GM18909 (cell line): ENCODE results near the gene AGRP.
"Not testable (repeated sequence)": the region's sequence is repeated elsewhere in the genome, so short reads cannot be mapped to it uniquely, and the experiment has no call there.

ENCODE experiments used
- ATAC-seq: cut with Tn5 transposase; IDR thresholded peaks from one replicate; pipeline ENCODE4 v1.9.1; 2021; ENCODE audit warnings: mild to moderate bottlenecking; ENCODE audit not compliant: unreplicated experiment, poor library complexity

The AGRP gene

GRCh38 chr16:67483150-67483549, at the start of gene AGRP:
Gene AGRP (minus strand): TSS chr16:67483547. CDS start chr16:67483398, 149 bp downstream.
- ATAC-seq = no peak

GRCh38 chr16:67531247-67531646, 47.9 kb upstream of the AGRP start:
- no peak for ATAC-seq

GRCh38 chr16:67530013-67530939, 46.9 kb upstream of the AGRP start:
- ATAC-seq = peak; percentile 38

GRCh38 chr16:67529582-67530012, 46.2 kb upstream of the AGRP start:
- ATAC-seq = no peak

- ATAC-seq = no peak
These were observed 45.7 kb upstream of the AGRP start for GRCh38 chr16:67528870-67529581.

- peak; percentile 25 for ATAC-seq
These were observed 45.0 kb upstream of the AGRP start, which contains the start of gene RIPOR1 for GRCh38 chr16:67528222-67528869. Gene RIPOR1 (plus strand): TSS chr16:67528829. CDS start chr16:67538447, 9,618 bp downstream.

GRCh38 chr16:67526149-67526791, 42.9 kb upstream of the AGRP start:
- ATAC-seq = no peak

GRCh38 chr16:67525176-67525860, 42.0 kb upstream of the AGRP start:
- no peak for ATAC-seq

- ATAC-seq = peak; percentile 70
These were observed 37.9 kb upstream of the AGRP start for GRCh38 chr16:67521095-67521804.

- ATAC-seq = no peak
These were observed 35.9 kb upstream of the AGRP start for GRCh38 chr16:67519242-67519641.

GRCh38 chr16:67518676-67519075, 35.3 kb upstream of the AGRP start:
- ATAC-seq = no peak

GRCh38 chr16:67517661-67518423, 34.5 kb upstream of the AGRP start:
- no peak for ATAC-seq

GRCh38 chr16:67517155-67517445, 33.8 kb upstream of the AGRP start:
- ATAC-seq = no peak

- no peak for ATAC-seq
These were observed 33.2 kb upstream of the AGRP start for GRCh38 chr16:67516296-67517154.

- peak; percentile 59 for ATAC-seq
These were observed 31.1 kb upstream of the AGRP start for GRCh38 chr16:67514382-67514828.

GRCh38 chr16:67513892-67514291, 30.5 kb upstream of the AGRP start:
- not testable (repeated sequence) for ATAC-seq

- no peak for ATAC-seq
These were observed 25.7 kb upstream of the AGRP start for GRCh38 chr16:67509016-67509415.

GRCh38 chr16:67506468-67506867, 23.1 kb upstream of the AGRP start:
- no peak for ATAC-seq
